OCI-M2 (cell line): ENCODE measurements around the gene RPIA.
"Not testable (repeated sequence)": the region's sequence is repeated elsewhere in the genome, so short reads cannot be mapped to it uniquely, and the experiment has no call there.

Experiments used
- DNase-seq: peaks from one replicate; lab custom pipeline; 2025; ENCODE audit not compliant: unreplicated experiment; lab: John Stamatoyannopoulos, UW

Gene RPIA

DNA sequence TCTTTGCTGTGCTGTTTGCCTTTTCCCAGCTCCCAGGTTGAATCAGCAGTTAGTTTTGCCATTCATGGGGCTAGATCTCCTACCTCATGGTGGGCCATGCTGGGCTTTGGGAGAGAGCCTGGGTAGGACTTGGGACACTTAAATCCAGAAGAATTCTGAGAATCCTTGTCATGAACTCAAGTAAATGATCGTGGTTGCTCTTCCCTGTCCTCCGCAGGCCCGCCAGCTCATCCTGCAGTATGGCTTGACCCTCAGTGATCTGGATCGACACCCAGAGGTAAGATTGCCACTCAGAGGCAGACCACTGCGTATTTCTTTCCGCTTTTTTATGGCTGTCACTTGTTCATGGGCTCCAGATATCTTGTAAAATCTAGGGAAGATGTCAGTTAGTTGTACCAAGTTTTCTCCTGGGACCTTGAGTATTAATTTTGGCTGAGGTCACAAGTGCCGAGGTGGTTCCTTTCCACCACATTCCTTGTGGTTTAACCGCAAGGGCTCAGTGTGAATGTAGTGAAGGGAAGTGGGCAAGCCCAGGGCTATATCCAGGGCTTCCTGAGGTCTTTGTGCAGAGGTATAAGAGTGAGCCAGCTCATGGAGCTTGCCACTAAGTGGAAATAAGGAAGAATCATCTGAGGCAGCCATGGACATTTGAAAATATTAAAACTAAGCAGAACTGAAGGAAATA is 37.7 kb downstream of the RPIA start:
- DNase-seq: no peak

DNA sequence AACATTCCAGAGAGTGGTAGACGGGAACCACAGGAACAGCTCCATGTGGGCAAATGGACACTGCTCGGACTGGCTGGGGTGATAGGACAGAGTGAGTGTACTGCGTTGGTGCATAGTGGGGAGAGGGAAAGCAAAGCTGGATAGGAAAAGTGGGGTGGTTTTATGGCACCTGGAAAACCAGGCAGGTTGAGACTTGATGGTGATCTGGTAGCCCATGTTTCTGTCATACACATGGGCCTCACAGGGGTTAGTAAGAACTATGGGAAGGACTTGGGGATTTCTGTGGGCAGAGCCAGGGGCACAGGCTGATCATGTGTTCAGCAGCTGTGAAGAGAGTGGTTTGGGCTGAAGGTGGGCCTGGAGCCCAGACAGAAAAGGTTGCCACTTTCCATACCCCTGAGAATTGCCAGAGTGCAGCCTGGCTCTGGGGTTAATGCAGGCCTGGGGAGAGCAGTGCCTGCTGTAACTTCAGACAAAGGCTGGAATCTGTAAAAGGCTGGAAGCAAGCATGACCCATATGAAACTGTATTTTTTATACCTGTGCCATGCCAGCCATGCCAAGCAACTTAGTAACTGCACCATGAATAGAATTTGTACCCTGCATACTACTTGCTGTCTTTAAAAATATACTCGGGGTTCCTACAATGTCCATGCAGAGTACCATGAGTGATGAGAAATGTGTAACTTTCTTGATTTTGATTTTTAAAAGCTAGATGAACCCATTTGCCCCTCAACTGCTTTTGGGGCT is 41.9 kb downstream of the RPIA start:
- no peak for DNase-seq

DNA sequence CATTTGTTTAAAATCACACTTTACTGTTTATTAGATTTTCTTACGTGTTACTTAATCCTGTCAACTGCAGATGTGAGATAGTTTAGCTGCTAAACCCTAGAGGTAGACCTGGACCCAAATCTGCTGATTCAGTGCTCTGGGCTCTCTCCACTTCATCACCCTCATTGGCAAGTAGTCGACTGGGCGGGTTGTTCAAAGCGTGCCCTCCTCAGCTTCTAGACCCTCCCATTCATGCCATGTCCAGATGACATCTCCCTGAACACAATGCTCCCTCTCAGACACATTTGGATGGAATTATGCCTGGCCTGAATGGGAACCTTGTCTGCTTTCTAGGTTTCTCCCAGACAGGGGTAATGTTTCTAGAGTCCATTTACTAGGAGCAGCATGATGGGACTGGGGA is 43.7 kb downstream of the RPIA start:
- no peak for DNase-seq

- DNase-seq: no peak
Measured at GRCh38 chr2:88735853-88736252, 44.4 kb downstream of the RPIA start.

DNA sequence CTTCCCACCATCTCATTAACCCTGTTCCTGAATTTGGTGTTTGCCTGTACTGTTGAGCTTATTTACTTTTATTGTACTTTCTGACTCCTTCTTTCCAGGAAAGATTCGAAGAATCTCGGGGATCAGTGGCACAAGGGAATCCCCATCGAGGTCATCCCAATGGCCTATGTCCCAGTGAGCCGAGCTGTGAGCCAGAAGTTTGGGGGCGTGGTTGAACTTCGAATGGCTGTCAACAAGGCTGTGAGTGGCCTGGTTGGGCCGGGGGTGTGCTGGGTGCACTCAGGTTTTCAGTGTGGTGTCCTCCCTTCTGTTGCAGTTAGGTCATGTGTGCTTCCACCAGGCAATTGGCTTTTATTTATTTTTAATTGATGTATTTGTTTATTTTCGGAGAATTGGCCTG is 45.0 kb downstream of the RPIA start:
- no peak for DNase-seq

GRCh38 chr2:88737385-88737784 is 45.9 kb downstream of the RPIA start:
- no peak for DNase-seq

- no peak for DNase-seq
Measured at GRCh38 chr2:88738271-88738670, 46.8 kb downstream of the RPIA start.

DNA sequence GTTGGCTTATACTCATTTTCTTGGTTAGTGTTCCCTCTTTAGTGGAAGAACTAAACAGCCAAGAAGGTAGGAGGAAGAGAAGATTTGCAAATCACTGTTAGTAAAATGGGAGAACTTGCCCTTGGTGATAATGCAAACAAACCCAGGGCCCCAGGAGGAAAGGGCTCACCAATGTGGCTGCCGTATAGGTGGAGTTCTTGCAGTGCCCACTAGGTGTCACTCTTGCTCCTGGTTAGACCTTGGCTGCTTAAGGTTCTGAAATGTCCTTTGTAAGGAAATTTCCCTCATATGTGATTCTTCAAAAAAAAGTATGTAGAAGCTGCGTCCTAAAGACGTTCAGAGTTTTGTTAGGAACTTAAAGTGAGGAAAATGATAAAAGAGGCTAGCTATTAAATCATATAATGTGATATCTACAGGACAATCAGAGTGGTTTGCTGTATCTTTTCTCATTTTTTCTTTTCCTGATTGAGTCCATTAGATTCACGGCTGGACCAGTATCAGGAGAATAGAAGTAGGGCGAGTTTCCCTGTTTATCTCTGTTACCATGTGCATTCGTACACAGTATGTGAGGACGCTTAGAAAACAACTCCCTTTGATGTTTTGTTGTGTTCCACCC is 48.6 kb downstream of the RPIA start:
- peak; percentile 16 for DNase-seq

- DNase-seq: no peak
Measured at GRCh38 chr2:88746929-88747490, 55.5 kb downstream of the RPIA start.

GRCh38 chr2:88747990-88748389 is 56.5 kb downstream of the RPIA start:
- no peak for DNase-seq

DNA sequence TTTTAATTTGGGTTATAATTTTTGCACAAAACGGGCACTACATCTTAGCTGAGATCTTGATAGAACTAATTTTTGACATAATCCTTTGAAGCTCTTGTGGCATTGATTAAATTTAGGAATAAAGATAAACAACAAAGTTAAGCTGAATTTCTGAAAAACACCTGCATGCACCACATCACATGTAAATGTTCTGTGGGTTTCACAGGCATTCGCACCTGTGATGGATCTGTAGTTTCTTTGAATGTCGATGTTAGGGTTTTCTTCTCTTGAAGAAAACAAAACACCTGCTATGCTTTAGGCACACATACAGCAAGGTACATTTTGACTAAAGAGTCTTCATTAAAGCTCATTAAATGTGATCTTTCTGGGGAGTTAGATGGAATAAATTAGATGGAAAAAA is 60.3 kb downstream of the RPIA start:
- DNase-seq: no peak

- DNase-seq: no peak
Measured at GRCh38 chr2:88753833-88754584, 62.5 kb downstream of the RPIA start.

- DNase-seq: no peak
Measured at GRCh38 chr2:88754585-88755320, 63.3 kb downstream of the RPIA start.

DNA sequence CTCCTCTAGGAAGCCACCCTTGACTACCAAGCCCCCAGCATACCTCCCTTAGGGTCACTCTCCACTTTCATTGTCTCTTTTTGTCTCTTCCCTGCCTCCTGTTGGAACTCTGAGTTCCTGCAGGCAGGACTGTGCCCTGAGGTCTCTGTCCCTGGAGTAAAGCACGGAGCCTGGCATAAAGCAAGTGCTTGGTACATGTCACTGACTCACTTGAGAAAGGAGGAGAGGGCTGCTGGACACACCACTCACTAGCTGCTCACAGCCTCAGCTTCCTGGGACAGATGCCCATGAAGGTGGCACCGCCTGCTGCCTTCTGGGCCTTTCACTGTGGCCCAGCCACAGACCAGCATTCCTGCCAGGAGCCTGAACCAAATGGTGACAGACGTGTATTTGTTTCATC is 64.4 kb downstream of the RPIA start:
- no peak for DNase-seq

- no peak for DNase-seq
Measured at GRCh38 chr2:88757025-88757424, 65.6 kb downstream of the RPIA start.

DNA sequence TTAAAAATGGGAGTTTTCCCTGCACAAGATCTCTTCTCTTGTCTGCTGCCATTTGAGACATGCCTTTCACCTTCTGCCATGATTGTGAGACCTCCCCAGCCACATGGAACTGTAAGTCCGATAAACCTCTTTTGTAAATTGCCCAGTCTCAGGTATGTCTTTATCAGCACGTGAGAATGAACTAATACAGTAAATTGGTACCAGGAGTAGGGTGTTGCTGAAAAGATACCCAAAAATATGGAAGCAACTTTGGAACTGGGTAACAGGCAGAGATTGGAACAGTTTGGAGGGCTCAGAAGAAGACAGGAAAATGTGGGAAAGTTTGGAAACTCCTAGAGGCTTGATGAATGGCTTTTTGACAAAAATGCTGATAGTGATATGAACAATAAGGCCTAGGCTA is 67.2 kb downstream of the RPIA start:
- not testable (repeated sequence) for DNase-seq

GRCh38 chr2:88760819-88761598 is 69.5 kb downstream of the RPIA start:
- DNase-seq: no peak

- DNase-seq: no peak
Measured at GRCh38 chr2:88764141-88764849, 72.8 kb downstream of the RPIA start.

DNA sequence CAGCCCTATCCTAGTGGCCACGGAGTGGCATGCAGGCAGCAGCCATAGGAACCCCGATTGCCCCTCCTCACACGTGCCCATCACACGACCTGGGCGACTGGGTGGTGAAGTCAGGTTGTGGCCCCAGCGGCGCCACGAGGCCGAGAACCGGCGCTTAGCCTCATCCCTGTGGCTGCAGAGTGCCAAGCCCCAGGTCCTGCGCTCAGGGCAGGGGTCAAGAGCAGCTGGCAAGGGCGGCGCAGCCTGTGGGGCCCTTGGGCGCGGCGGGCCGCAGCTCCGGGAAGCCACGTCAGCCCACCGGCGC is 73.3 kb downstream of the RPIA start:
- no peak for DNase-seq
